GM12878 (cell line): ENCODE measurements around the gene MPIG6B. TPM values are rescaled to one million over a fixed set of nuclear protein-coding genes. Genes with fewer than 3 reads are reported as not detected.

Experiments used
- ATAC-seq: fragments of 200-7000 bp; cut with Tn5 transposase; 3 replicates; pipeline ENCODE4 v1.9.1; 2020; ENCODE audit warnings: mild to moderate bottlenecking, moderate library complexity
- BruUV-seq: library from RNA; stranded (reverse); fragments of 400-500 nt; replicated peaks from 2 replicates; lab custom pipeline; 2021; lab: Mats Ljungman, UMichigan
- CTCF ChIA-PET: fragments of 300-600 bp; sonication (Branson Sonifier 250); formaldehyde crosslinking; extraction: SDS; loops from one replicate; lab custom pipeline; 2021; ENCODE audit warnings: inconsistent platforms; lab: Yijun Ruan, JAX
- POLR2A ChIA-PET: fragments of 350-600 bp; formaldehyde crosslinking; extraction: SDS; loops from one replicate; lab custom pipeline; 2021; ENCODE audit warnings: inconsistent platforms; lab: Charles Lee
- RAD21 ChIA-PET: fragments of 300-600 bp; sonication (Branson Sonifier 250); formaldehyde crosslinking; loops from one replicate; lab custom pipeline; 2023; ENCODE audit warnings: antibody characterized with exemption; ENCODE audit not compliant: unreplicated experiment; lab: Charles Lee
- SMC1A ChIA-PET: fragments of 300-600 bp; sonication (Branson Sonifier 250); formaldehyde crosslinking; loops from one replicate; lab custom pipeline; 2023; ENCODE audit not compliant: unreplicated experiment, uncharacterized antibody; lab: Charles Lee
- DNase-seq: peaks from one replicate; pipeline ENCODE4 v3.0.0-alpha.2; 2011; ENCODE audit warnings: low read depth, low spot score
- FAIRE-seq: peaks from 3 replicates; lab custom pipeline; 2011; peaks lifted over from hg19 to GRCh38; lab: Jason Lieb, UNC
- H2AFZ ChIP-seq: 2 replicates; pipeline ENCODE4 v1.6.0; 2011; ENCODE audit warnings: low read depth, low read length, control low read depth; ENCODE audit not compliant: control insufficient read depth
- H3K27ac ChIP-seq: 2 replicates; pipeline ENCODE4 v1.5.1; 2011; ENCODE audit warnings: control low read depth; ENCODE audit not compliant: control insufficient read depth, insufficient read depth
- H3K27me3 ChIP-seq, 2 experiments: replicated peaks in 1 of 2; 2 replicates each; pipeline versions ENCODE4 v1.6.0 to v1.6.1; 2011; ENCODE audit warnings: low read length in 1 of 2; ENCODE audit not compliant: control insufficient read depth in 2 of 2, insufficient read depth in 2 of 2
- H3K36me3 ChIP-seq, 2 experiments: 2 replicates each; pipeline ENCODE4 v1.5.1; 2011; ENCODE audit warnings: low read length in 1 of 2; ENCODE audit not compliant: control insufficient read depth in 2 of 2, insufficient read depth in 2 of 2
- H3K4me1 ChIP-seq: 2 replicates; pipeline ENCODE4 v1.6.1; 2011; ENCODE audit warnings: mild to moderate bottlenecking, low read length, moderate library complexity, mixed read lengths; ENCODE audit not compliant: control insufficient read depth, insufficient read depth
- H3K4me2 ChIP-seq: 2 replicates; pipeline ENCODE4 v1.6.0; 2011; ENCODE audit warnings: control low read depth; ENCODE audit not compliant: control insufficient read depth, insufficient read depth
- H3K4me3 ChIP-seq: fragments of 200-600 bp; sonication (generic); 2 replicates; pipeline ENCODE4 v1.5.1; 2016
- H3K79me2 ChIP-seq: 2 replicates; pipeline ENCODE4 v1.6.0; 2011; ENCODE audit warnings: low read length; ENCODE audit not compliant: control insufficient read depth, insufficient read depth
- H3K9ac ChIP-seq: 2 replicates; pipeline ENCODE4 v1.8.0; 2011; ENCODE audit warnings: low read length, control low read depth, mixed read lengths; ENCODE audit not compliant: control insufficient read depth, insufficient read depth
- H3K9me3 ChIP-seq: replicated peaks from 3 replicates; pipeline ENCODE4 v1.5.1; 2011; ENCODE audit warnings: mild to moderate bottlenecking, low read length; ENCODE audit not compliant: control insufficient read depth, insufficient read depth
- H4K20me1 ChIP-seq: 2 replicates; pipeline ENCODE4 v1.6.0; 2011; ENCODE audit not compliant: control insufficient read depth, insufficient read depth
- HCFC1 ChIP-seq: fragments of 150-350 bp; IDR thresholded peaks from 2 replicates; pipeline ENCODE4 v1.6.1; 2014; ENCODE audit warnings: low read length
- HDAC6 ChIP-seq: fragments of 200-600 bp; sonication (generic); IDR thresholded peaks from one replicate; pipeline ENCODE4 v1.8.0; 2017; ENCODE audit warnings: antibody characterized with exemption; ENCODE audit not compliant: unreplicated experiment
- KLF5 ChIP-seq: fragments of 450-650 bp; IDR thresholded peaks from 2 replicates; pipeline ENCODE4 v1.6.1; 2014; ENCODE audit warnings: mild to moderate bottlenecking; ENCODE audit not compliant: partially characterized antibody
- NR2F1 ChIP-seq: fragments of 450-650 bp; conservative IDR thresholded peaks from 2 replicates; pipeline ENCODE4 v1.6.1; 2017; ENCODE audit warnings: mild to moderate bottlenecking
- POLR2AphosphoS2 ChIP-seq: IDR thresholded peaks from 2 replicates; pipeline ENCODE4 v1.6.1; 2011; ENCODE audit warnings: low read depth, mild to moderate bottlenecking, low read length, improper control_type of control experiment, moderate library complexity
- RB1 ChIP-seq: fragments of 450-650 bp; formaldehyde crosslinking; IDR thresholded peaks from 2 replicates; pipeline ENCODE4 v1.6.1; 2017; ENCODE audit warnings: mild to moderate bottlenecking, borderline replicate concordance
- SP1 ChIP-seq: IDR thresholded peaks from one replicate; pipeline ENCODE4 v1.6.1; 2011; ENCODE audit warnings: low read depth, low read length
- SRF ChIP-seq, 2 experiments: IDR thresholded peaks; 2 replicates each; pipeline ENCODE4 v1.6.1; 2011; ENCODE audit warnings: low read depth in 2 of 2, low read length in 2 of 2, mild to moderate bottlenecking in 1 of 2, moderate library complexity in 1 of 2
- STAT3 ChIP-seq: IDR thresholded peaks from 2 replicates; pipeline ENCODE4 v1.6.1; 2011; ENCODE audit warnings: low read depth, low read length, improper control_type of control experiment
- TAF1 ChIP-seq: IDR thresholded peaks from 2 replicates; pipeline ENCODE4 v1.6.1; 2011; ENCODE audit warnings: mild to moderate bottlenecking, low read depth, low read length, borderline replicate concordance
- WGBS: methylation state at CpG from one replicate; pipeline ENCODE4 v1.1.6; 2016; ENCODE audit warnings: low lambda C conversion rate; ENCODE audit not compliant: insufficient replicate concordance, insufficient coverage; ENCODE audit errors: missing lambda C conversion rate; 5-methylcytosine and 5-hydroxymethylcytosine counted together
- in situ Hi-C: fragments of 300-500 bp; cut with MboI; formaldehyde crosslinking; loops from 9 replicates; pipeline ENCODE4 v1.14.3; 2018; ENCODE audit warnings: mixed read lengths
- intact Hi-C: fragments of 100-400 bp; cut with micrococcal nuclease; formaldehyde crosslinking; loops from one replicate; pipeline ENCODE4 v1.14.2; 2022; ENCODE audit not compliant: unreplicated experiment
- polyA plus RNA-seq, 11 experiments: library from polyadenylated mRNA; depleted of rRNA in 4 of 11; unstranded in 6 of 11; stranded (reverse) in 5 of 11; fragments of >200 nt; fragmentation: Nextera tagmentation in 4 of 11; fragmentation: Illumina TruSeq in 1 of 11; extraction: Ambion mirVana in 4 of 11; extraction: Trizol in 1 of 11; gene quantifications; 1 replicate in 1 of 11; 2 replicates in 10 of 11; pipeline versions ENCODE4 v1.2.1 to v1.2.3, GENCODE V29; 2011 to 2016; ENCODE audit warnings: inconsistent platforms in 2 of 11, missing spikeins in 2 of 11, low read depth in 1 of 11
- total RNA-seq, 4 experiments: library from RNA; depleted of rRNA in 3 of 4; stranded (reverse); fragments of >200 nt in 3 of 4; fragmentation: Illumina TruSeq in 1 of 4; extraction: Trizol in 1 of 4; gene quantifications; 2 replicates each; pipeline versions ENCODE4 v1.2.1 to v1.2.3, GENCODE V29; 2013 to 2021

Gene MPIG6B
- total and polyA plus RNA-seq, 10 of the 15 experiments (the other 5 are each of a cell fraction or from before 2014, with no cell fraction given) = not detected

GRCh38 chr6:31700740-31701401, 22.3 kb upstream of the MPIG6B start:
- Histone ChIP-seq H3K9me3 (no peaks in the 10 kb centered on the region), H4K20me1 (no peaks in the 10 kb centered on the region), H3K79me2 (peaks cover 17% of the 10 kb centered on the region), H3K27me3 (no peaks in the 10 kb centered on the region), H3K4me3 (peak overlapping the region; percentile 96; the same call in 1 of the 2 replicates), H3K27ac (no peak overlapping the region), H3K4me2 (peak overlapping the region; percentile 81; the same call in 1 of the 2 replicates), H2AFZ (no peak overlapping the region), H3K4me1 (peaks cover 9% of the 10 kb centered on the region; the same call in 1 of the 2 replicates), H3K9ac (no peak overlapping the region), H3K36me3 (peaks cover 0 to 8% of the 10 kb centered on the region in 2 experiments; a peak in 2 of 4 replicates)
- BruUV-seq = no TSS peak
- in situ Hi-C loops = no loop called here
- FAIRE-seq = no peak
- ChIA-PET CTCF (interaction anchor here (0.7 to 1.3 kb wide), 2 partner anchors 33 to 69 kb away, joined by 4 read pairs; no protein-coding TSS in a partner anchor), POLR2A (interaction anchor here (0.5 to 3.2 kb wide), 3 partner anchors 37 to 108 kb away, joined by 3 to 23 read pairs (median 5); partner anchors contain the start of gene CLIC1), SMC1A (interaction anchor here (1.1 kb wide), 1 partner anchor 10 kb away, joined by 3 read pairs; no protein-coding TSS in a partner anchor), RAD21 (no interaction called here)
- 88% methylated on average over 5 of the region's 5 CpGs for WGBS
- DNase-seq = no peak
- ATAC-seq = no peak
- TF ChIP-seq RB1 (no peak), NR2F1 (no peak), HDAC6 (no peak), STAT3 (no peak), KLF5 (no peak), SP1 (no peak), POLR2AphosphoS2 (no peak), HCFC1 (no peak), TAF1 (no peak), SRF (IDR thresholded peaks at IDR 0.05; ENCODE audit: low read depth in 2 of 2, low read length in 2 of 2) (no peak)
- TF ChIP-seq, all 136 proteins: peak for 0
- intact Hi-C loops = no loop called here
